Effector memory CD4-positive, alpha-beta T cell (primary cell): Measurements from ENCODE around the gene TRRAP.

Experiments
- DNase-seq, 3 donors: peaks; one replicate each; pipeline ENCODE4 v3.0.0-alpha.2; 2020
- H3K27ac ChIP-seq: 2 replicates; pipeline ENCODE4 v1.7.0; 2013; ENCODE audit warnings: mild to moderate bottlenecking, low read length, moderate library complexity; ENCODE audit not compliant: insufficient read depth, poor library complexity, severe bottlenecking
- H3K27me3 ChIP-seq: replicated peaks from 2 replicates; pipeline ENCODE4 v1.7.0; 2013; ENCODE audit warnings: mild to moderate bottlenecking, low read length; ENCODE audit not compliant: insufficient read depth, control insufficient read depth, poor library complexity, severe bottlenecking
- H3K36me3 ChIP-seq: 2 replicates; pipeline ENCODE4 v1.7.0; 2013; ENCODE audit warnings: mild to moderate bottlenecking, low read length, moderate library complexity; ENCODE audit not compliant: control insufficient read depth, insufficient read depth
- H3K4me1 ChIP-seq: 2 replicates; pipeline ENCODE4 v1.7.0; 2013; ENCODE audit warnings: low read length, mild to moderate bottlenecking; ENCODE audit not compliant: control insufficient read depth, insufficient read depth, poor library complexity, severe bottlenecking
- H3K4me3 ChIP-seq: 2 replicates; pipeline ENCODE4 v1.7.0; 2013; ENCODE audit warnings: low read length, low read depth, mild to moderate bottlenecking; ENCODE audit not compliant: insufficient read depth, poor library complexity, severe bottlenecking
- H3K9me3 ChIP-seq: 2 replicates; pipeline ENCODE4 v1.7.0; 2013; ENCODE audit warnings: mild to moderate bottlenecking, low read length, moderate library complexity; ENCODE audit not compliant: control insufficient read depth

The TRRAP gene

GRCh38 chr7:98992076-98992475 lies 113.7 kb downstream of the TRRAP start:
- peaks cover 91% of the 10 kb centered on the region for H3K36me3 ChIP-seq
- DNase-seq: no peak
- H3K4me3 ChIP-seq: no peak overlapping the region
- no peaks in the 10 kb centered on the region for H3K9me3 ChIP-seq
- H3K27ac ChIP-seq: no peak overlapping the region
- no peaks in the 10 kb centered on the region for H3K27me3 ChIP-seq
- no peaks in the 10 kb centered on the region for H3K4me1 ChIP-seq

- H3K9me3 ChIP-seq: no peaks in the 10 kb centered on the region
- no peak overlapping the region for H3K27ac ChIP-seq
- DNase-seq: no peak
- no peaks in the 10 kb centered on the region for H3K27me3 ChIP-seq
- H3K4me1 ChIP-seq: no peaks in the 10 kb centered on the region
- peaks cover 84% of the 10 kb centered on the region for H3K36me3 ChIP-seq
- no peak overlapping the region for H3K4me3 ChIP-seq
Observed at GRCh38 chr7:98993024-98993897, 114.9 kb downstream of the TRRAP start.

DNA sequence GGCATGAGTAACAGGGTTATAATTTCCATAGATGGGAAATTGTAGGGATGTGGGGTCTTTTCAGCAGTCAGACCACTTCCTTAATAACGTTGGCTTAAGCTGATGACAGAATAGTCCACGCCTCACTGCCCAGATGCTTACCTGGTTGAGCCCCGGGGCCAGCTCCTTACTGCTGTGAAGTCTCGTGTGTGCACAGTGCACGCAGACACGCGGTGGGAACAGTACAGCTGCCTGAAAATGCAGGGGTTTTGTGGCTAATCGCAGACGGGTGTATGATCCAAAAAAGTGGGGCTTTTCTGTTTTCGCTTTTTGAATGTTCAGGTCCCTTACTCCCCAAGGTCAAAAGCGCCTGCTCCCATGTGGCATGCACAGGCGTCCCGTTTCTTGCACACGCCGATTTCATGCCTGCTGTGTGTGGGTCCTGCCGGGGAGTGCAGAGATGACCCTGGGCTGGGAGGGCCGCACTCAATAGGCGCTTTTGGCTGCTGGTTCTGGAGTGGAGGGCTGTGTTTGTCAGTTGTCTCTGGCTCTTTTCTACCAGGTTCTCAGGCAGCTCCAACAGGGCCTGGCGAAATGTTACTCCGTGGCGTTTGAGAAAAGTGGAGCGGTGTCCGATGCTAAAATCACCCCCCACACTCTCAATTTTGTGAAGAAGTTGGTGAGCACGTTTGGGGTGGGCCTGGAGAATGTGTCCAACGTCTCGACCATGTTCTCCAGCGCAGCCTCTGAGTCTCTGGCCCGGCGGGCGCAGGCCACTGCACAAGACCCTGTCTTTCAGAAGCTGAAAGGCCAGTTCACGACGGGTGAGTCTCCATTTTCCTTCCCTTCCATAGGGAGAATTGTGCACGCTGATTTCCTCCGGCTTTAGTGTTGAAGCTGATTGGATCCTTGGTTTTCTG lies 116.0 kb downstream of the TRRAP start:
- DNase-seq: no peak
- Histone ChIP-seq H3K27ac (no peak overlapping the region), H3K27me3 (no peaks in the 10 kb centered on the region), H3K36me3 (peaks cover 82% of the 10 kb centered on the region), H3K4me1 (no peaks in the 10 kb centered on the region), H3K9me3 (no peaks in the 10 kb centered on the region), H3K4me3 (no peak overlapping the region)

DNA sequence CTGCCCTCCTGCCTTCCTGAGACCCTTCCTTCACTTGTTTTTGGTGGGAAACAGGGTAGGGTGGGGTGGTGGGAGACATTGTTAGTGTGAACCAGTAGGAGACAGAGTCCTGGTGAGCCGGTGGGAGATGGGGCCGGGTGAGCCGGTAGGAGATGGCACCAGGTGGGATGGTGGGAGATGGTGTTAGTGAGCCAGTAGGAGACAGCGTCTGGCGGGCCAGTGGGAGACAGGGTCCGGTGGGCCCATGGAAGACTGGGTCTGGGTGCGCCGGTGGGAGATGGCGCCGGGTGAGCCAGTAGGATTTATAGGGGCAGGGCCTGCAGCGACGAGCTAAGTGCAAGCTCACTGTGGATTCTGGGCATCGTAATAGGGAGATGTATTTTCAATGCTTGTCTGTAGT lies 116.8 kb downstream of the TRRAP start:
- peaks cover 81% of the 10 kb centered on the region for H3K36me3 ChIP-seq
- DNase-seq: no peak
- no peaks in the 10 kb centered on the region for H3K4me1 ChIP-seq
- H3K4me3 ChIP-seq: no peak overlapping the region
- H3K27me3 ChIP-seq: no peaks in the 10 kb centered on the region
- no peaks in the 10 kb centered on the region for H3K9me3 ChIP-seq
- no peak overlapping the region for H3K27ac ChIP-seq

GRCh38 chr7:98995523-98996149 lies 117.3 kb downstream of the TRRAP start:
- no peaks in the 10 kb centered on the region for H3K27me3 ChIP-seq
- H3K4me3 ChIP-seq: no peak overlapping the region
- H3K36me3 ChIP-seq: peaks cover 82% of the 10 kb centered on the region
- no peak overlapping the region for H3K27ac ChIP-seq
- DNase-seq: no peak
- no peaks in the 10 kb centered on the region for H3K9me3 ChIP-seq
- H3K4me1 ChIP-seq: no peaks in the 10 kb centered on the region

DNA sequence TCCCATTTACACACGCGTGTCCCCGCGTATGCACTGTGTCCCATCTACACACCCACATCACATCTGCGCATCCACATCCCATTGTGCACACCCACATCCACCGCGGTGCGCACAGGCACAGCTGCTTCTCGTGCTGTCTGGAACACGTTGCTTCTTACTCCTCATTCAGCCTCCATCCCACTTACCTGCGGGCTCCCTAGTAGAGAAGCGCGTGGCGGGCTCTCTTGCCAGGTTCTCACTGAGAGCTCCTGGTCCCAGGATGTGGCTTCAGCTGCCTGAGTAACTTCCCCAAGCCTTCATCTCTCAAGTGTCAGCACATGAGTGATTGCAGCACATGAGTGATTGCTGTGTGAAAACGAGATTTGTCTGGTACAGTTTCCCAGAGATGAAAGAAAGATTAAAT lies 117.8 kb downstream of the TRRAP start:
- no peak overlapping the region for H3K4me3 ChIP-seq
- H3K27me3 ChIP-seq: no peaks in the 10 kb centered on the region
- H3K36me3 ChIP-seq: peaks cover 81% of the 10 kb centered on the region
- DNase-seq: no peak
- no peak overlapping the region for H3K27ac ChIP-seq
- H3K4me1 ChIP-seq: no peaks in the 10 kb centered on the region
- no peaks in the 10 kb centered on the region for H3K9me3 ChIP-seq

DNA sequence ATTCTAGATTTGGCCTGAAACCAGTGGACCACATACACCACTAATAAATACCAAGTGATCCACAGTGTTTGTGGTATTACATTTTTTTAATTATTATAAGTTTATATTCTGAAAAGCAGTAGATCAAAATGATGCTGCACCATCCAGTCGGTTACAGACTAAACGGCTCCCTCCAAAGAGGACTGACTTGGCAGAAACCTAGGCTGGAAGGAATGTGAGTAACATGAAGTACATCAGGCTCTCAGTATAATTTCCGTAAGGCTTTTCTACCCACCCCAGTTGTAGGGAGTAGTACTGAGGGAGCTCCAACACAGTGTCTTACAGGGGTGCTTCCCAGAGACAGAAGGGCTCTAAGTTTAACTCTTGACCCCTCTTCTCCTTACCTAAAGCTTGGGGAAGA lies 119.5 kb downstream of the TRRAP start:
- no peak for DNase-seq
- H3K27ac ChIP-seq: no peak overlapping the region
- H3K9me3 ChIP-seq: no peaks in the 10 kb centered on the region
- peaks cover 73% of the 10 kb centered on the region for H3K36me3 ChIP-seq
- H3K4me3 ChIP-seq: no peak overlapping the region
- H3K27me3 ChIP-seq: no peaks in the 10 kb centered on the region
- H3K4me1 ChIP-seq: no peaks in the 10 kb centered on the region

DNA sequence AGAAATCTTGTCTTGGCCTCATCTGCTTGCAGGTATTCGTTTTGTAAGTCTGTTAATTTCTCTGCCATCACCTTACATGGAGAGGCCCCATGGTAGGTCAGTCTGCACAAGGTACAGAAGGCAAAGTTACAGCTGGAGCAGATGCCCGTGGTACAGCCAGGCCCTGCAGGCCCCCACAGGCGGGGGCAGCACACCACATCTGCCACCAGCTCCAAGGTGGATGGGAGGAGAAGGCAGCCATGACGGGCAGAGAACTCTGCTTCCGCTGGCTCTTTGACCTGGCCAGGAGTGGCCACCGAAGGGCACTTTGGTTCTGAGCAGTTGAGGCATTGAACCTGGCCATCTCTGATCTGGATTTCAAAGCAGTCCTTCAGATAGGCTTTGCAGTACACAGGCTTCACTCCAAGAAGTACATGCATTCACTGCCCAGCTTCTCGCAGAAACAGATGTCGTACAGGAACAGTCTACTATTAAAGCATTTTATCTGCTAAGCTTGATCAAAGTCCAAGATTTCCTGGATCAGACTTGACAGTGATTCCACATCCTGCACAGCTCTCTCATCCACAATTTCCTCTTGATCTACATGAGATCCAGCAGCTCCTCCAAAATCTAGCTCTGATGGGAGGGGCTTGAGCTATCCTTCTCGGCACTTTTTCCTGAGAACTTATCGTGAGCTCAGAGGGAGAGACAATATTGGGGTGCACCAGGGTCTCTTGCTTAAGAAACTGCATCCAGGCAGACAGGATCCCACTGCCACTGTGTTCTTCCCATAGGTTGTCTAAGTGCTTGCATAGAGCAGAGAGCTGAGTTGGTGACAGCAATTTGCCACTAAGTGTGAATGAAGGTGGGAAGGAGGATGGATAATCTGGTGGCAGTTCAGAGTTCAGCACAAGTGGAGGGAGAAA lies 120.7 kb downstream of the TRRAP start:
- DNase-seq: no peak
- H3K27me3 ChIP-seq: no peaks in the 10 kb centered on the region
- peaks cover 70% of the 10 kb centered on the region for H3K36me3 ChIP-seq
- H3K4me3 ChIP-seq: no peak overlapping the region
- no peak overlapping the region for H3K27ac ChIP-seq
- H3K9me3 ChIP-seq: no peaks in the 10 kb centered on the region
- no peaks in the 10 kb centered on the region for H3K4me1 ChIP-seq

- H3K27ac ChIP-seq: no peak overlapping the region
Observed at GRCh38 chr7:99000196-99000903, 122.0 kb downstream of the TRRAP start.

More at GRCh38 chr7:99000196-99000903, 122.0 kb downstream of the TRRAP start:
- Histone ChIP-seq H3K4me1 (no peaks in the 10 kb centered on the region), H3K9me3 (no peaks in the 10 kb centered on the region), H3K4me3 (no peak overlapping the region), H3K36me3 (peaks cover 70% of the 10 kb centered on the region), H3K27me3 (no peaks in the 10 kb centered on the region)
- DNase-seq: no peak
